Fibroblast of lung (primary cell): ENCODE measurements around the gene C1QL1.

Experiments used
- EZH2 ChIP-seq: IDR thresholded peaks from 2 replicates; pipeline ENCODE4 v1.5.1; 2012; ENCODE audit warnings: low read length, control low read depth, mild to moderate bottlenecking; ENCODE audit errors: missing control alignments
- TF ChIP-seq, protein P1 (sequence below), 2 donors: IDR thresholded peaks in 1 of 2; conservative IDR thresholded peaks in 1 of 2; 1 replicate in 1 of 2; 2 replicates in 1 of 2; pipeline ENCODE4 v1.5.1; 2011 to 2012; ENCODE audit warnings: low read length in 2 of 2, control low read depth in 1 of 2, inconsistent platforms in 1 of 2, low read depth in 1 of 2, mild to moderate bottlenecking in 1 of 2

DNA sequence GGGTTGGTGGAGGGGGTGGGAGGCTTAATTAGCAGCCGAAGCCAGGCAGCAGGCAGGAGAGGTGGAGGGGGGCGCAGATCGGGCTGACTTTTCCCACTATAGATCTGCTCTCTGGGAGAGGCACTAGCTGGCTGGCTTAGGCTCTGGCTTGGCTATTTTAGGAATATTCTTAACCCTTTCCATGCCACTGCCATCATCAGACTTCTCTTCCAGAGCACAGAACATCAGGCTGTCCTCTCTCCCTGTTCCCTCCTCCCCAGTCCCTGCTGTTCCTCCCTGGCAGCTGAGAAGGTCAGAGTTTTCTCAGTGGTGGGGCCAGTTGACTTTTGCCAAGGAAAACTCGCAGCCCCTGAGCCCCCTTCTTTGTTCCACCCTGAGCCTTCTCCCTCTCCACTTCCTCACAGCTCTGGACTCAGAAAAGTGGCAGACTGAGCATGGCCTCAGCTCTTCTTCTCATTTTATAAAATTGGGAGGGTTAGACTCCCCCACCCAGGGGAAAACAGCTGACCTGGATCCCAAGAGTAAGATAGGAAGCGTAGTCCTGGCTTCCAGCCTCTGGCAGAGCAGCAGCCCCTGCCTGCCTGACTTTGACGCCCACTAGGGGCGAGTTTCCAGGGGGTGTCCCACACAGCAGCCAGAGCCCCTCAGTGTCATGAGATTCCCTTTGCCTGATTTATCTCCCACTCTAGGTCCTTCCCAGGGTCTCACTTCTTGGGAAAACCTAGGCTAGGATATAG lies 9.9 kb upstream of the C1QL1 start:
- TF ChIP-seq, protein P1, sequence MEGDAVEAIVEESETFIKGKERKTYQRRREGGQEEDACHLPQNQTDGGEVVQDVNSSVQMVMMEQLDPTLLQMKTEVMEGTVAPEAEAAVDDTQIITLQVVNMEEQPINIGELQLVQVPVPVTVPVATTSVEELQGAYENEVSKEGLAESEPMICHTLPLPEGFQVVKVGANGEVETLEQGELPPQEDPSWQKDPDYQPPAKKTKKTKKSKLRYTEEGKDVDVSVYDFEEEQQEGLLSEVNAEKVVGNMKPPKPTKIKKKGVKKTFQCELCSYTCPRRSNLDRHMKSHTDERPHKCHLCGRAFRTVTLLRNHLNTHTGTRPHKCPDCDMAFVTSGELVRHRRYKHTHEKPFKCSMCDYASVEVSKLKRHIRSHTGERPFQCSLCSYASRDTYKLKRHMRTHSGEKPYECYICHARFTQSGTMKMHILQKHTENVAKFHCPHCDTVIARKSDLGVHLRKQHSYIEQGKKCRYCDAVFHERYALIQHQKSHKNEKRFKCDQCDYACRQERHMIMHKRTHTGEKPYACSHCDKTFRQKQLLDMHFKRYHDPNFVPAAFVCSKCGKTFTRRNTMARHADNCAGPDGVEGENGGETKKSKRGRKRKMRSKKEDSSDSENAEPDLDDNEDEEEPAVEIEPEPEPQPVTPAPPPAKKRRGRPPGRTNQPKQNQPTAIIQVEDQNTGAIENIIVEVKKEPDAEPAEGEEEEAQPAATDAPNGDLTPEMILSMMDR (conservative IDR thresholded peaks at IDR 0.05 in 1 of 2, IDR thresholded peaks at IDR 0.05 in 1 of 2; ENCODE audit: low read depth in 1 of 2, low read length in 2 of 2): no peak
- TF ChIP-seq EZH2: no peak
